Measurements from ENCODE around the gene SIPA1L3.

SIPA1L3 gene

GRCh38 chr19:38046254-38047048 lies 139.4 kb downstream of the SIPA1L3 start:
- no peak for TF ChIP-seq CTCF (IDR thresholded peaks at IDR 0.05; ENCODE audit: insufficient read depth, low read depth, low read length, missing control alignments)
- DNase-seq (ENCODE audit: low read depth) = no peak
- H3K4me3 ChIP-seq (ENCODE audit: low read length) = no peak overlapping the region

GRCh38 chr19:38047049-38047438 lies 140.0 kb downstream of the SIPA1L3 start:
- DNase-seq (ENCODE audit: low read depth) = no peak
- TF ChIP-seq CTCF (IDR thresholded peaks at IDR 0.05; ENCODE audit: insufficient read depth, low read depth, low read length, missing control alignments) = no peak
- H3K4me3 ChIP-seq (ENCODE audit: low read length) = no peak overlapping the region

- TF ChIP-seq CTCF (IDR thresholded peaks at IDR 0.05; ENCODE audit: insufficient read depth, low read depth, low read length, missing control alignments) = no peak
- H3K4me3 ChIP-seq (ENCODE audit: low read length) = no peak overlapping the region
- DNase-seq (ENCODE audit: low read depth) = no peak
These were observed 140.6 kb downstream of the SIPA1L3 start for GRCh38 chr19:38047641-38048040.

GRCh38 chr19:38049105-38049649 lies 142.2 kb downstream of the SIPA1L3 start:
- no peak overlapping the region for H3K4me3 ChIP-seq (ENCODE audit: low read length)

GRCh38 chr19:38055010-38055409 lies 148.0 kb downstream of the SIPA1L3 start:
- TF ChIP-seq CTCF (IDR thresholded peaks at IDR 0.05; ENCODE audit: insufficient read depth, low read depth, low read length, missing control alignments) = no peak
- no peak overlapping the region for H3K4me3 ChIP-seq (ENCODE audit: low read length)

More at GRCh38 chr19:38049105-38049649, 142.2 kb downstream of the SIPA1L3 start:
- TF ChIP-seq CTCF (IDR thresholded peaks at IDR 0.05; ENCODE audit: insufficient read depth, low read depth, low read length, missing control alignments) = no peak
- DNase-seq (ENCODE audit: low read depth) = no peak

GRCh38 chr19:38055655-38056521 lies 148.9 kb downstream of the SIPA1L3 start:
- no peak for DNase-seq (ENCODE audit: low read depth)
- TF ChIP-seq CTCF (IDR thresholded peaks at IDR 0.05; ENCODE audit: insufficient read depth, low read depth, low read length, missing control alignments) = no peak
- H3K4me3 ChIP-seq (ENCODE audit: low read length) = no peak overlapping the region

More at GRCh38 chr19:38055010-38055409, 148.0 kb downstream of the SIPA1L3 start:
- DNase-seq (ENCODE audit: low read depth) = no peak
